Breast epithelium (tissue), 3 donors: ENCODE measurements around the gene GPR39.

Experiments
- CTCF ChIP-seq, 3 donors: fragments of 450-650 bp; IDR thresholded peaks; one replicate each; pipeline ENCODE4 v1.5.1; 2016 to 2017; ENCODE audit warnings: antibody characterized with exemption in 3 of 3, mild to moderate bottlenecking in 3 of 3, moderate library complexity in 3 of 3
- POLR2A ChIP-seq: fragments of 450-650 bp; IDR thresholded peaks from one replicate; pipeline ENCODE4 v1.6.1; 2016; ENCODE audit warnings: antibody characterized with exemption, mild to moderate bottlenecking, moderate library complexity
- POLR2AphosphoS5 ChIP-seq, 3 donors: sonication (generic); formaldehyde crosslinking; IDR thresholded peaks; one replicate each; pipeline ENCODE4 v1.6.1; 2017; ENCODE audit warnings: antibody characterized with exemption in 3 of 3

GRCh38 chr2:132549935-132550670, 133.5 kb downstream of the GPR39 start:
- TF ChIP-seq CTCF (IDR thresholded peaks at IDR 0.05) (no peak), POLR2A (no peak), POLR2AphosphoS5 (IDR thresholded peaks at IDR 0.05) (no peak)
